ENCODE measurements around the gene GAS6. TPM values are rescaled to one million over a fixed set of nuclear protein-coding genes. Genes with fewer than 3 reads are reported as not detected.

The GAS6 gene
- total and polyA plus RNA-seq, 11 donors = 96.7 to 438 (median 183) TPM

DNA sequence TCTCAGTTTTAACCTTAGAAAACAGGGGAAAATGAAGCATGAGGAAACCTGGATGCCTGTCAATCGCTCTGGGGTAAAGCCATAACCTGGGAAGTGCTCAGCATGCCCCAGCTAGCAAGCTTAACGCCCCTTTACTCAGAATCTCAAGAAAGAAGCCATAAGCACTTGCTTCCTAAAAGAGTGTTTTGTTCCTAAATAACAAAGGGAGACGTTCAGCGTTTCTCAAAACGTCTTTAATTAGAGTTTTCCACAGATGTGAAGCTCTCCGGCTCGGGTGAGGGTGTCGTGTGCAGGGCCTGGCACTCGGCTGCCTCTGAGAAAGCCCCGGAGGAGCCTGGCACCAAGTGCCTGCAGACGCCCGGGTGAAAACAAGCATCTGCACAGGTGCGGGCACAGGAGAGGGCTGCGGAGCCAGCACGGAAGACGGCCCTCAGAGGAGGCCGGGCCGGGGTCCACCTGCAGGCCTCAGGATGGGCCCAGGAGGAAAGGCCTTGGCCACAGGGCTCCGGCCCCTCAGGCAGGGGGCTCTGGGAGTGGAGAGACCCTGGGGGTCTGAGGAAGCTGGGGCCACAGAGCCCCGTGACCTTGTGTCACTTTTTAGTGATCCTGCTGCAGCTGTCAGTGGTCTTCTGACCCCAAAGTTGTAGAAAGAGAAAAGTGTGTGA, 6.2 kb downstream of the GAS6 start:
- H3K4me1 ChIP-seq = peaks cover 18 to 95% (median 82%) of the 10 kb centered on the region in 12 donors
- H3K27ac ChIP-seq = no peak overlapping the region
- ATAC-seq = no peak
- peaks cover 0 to 12% (median 0%) of the 10 kb centered on the region in 9 donors for H3K36me3 ChIP-seq
- WGBS, 4 donors = 61 to 77% (median 75%) methylated on average over 19 to 20 of the region's 20 CpGs
- H3K9me3 ChIP-seq = no peaks in the 10 kb centered on the region
- H3K4me3 ChIP-seq = no peak overlapping the region
- no peak for TF ChIP-seq POLR2A (IDR thresholded peaks at IDR 0.05)
- TF ChIP-seq, protein P1, sequence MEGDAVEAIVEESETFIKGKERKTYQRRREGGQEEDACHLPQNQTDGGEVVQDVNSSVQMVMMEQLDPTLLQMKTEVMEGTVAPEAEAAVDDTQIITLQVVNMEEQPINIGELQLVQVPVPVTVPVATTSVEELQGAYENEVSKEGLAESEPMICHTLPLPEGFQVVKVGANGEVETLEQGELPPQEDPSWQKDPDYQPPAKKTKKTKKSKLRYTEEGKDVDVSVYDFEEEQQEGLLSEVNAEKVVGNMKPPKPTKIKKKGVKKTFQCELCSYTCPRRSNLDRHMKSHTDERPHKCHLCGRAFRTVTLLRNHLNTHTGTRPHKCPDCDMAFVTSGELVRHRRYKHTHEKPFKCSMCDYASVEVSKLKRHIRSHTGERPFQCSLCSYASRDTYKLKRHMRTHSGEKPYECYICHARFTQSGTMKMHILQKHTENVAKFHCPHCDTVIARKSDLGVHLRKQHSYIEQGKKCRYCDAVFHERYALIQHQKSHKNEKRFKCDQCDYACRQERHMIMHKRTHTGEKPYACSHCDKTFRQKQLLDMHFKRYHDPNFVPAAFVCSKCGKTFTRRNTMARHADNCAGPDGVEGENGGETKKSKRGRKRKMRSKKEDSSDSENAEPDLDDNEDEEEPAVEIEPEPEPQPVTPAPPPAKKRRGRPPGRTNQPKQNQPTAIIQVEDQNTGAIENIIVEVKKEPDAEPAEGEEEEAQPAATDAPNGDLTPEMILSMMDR (IDR thresholded peaks at IDR 0.05) = no peak
- no peak for DNase-seq
- intact Hi-C loops (cut with DNase I) = no loop called here
- H3K27me3 ChIP-seq = no peaks in the 10 kb centered on the region

GRCh38 chr13:113856716-113857065, 7.2 kb downstream of the GAS6 start:
- H3K27ac ChIP-seq = peak overlapping the region in 3 of 12 donors; percentile 9 to 67 (median 16)
- intact Hi-C loops (cut with DNase I) = no loop called here
- DNase-seq = peak in 3 of 5 donors; percentile 39 to 70 (median 69)

DNA sequence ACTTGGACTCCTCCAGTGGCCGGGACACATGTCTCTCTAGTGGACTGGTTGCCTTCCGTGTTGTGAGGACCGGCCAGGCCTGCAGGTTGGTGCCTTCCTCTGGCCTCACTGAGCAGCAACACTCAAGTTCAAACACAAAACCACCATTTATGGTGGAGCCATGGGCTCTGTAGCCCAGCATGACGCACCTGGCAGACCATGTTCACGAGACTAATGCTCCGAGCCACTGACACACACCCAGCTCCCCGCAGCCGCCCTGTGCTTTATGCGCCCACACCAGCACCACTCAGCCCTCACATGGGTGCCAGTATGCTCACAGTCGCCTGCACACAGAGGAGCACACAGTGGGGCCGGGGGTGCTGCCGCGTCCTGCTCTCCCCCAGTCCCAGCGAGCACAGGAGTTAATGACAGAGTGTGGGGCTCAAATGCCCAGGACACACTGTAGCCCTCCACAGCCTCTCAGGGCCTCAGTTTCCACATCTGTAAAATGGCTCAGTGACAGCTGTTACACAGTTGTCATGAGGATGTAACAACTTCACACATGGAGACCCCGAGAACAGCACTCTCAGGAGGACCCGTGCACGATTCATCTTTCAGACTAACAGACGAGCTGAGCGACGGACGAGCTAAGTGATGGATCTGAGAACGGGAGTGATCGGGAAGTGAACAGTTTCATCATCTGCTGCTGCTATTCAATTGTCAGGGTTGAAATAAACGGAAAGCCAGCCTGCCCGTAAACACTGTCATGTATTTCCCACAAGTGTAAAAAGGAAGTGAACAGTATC, 7.8 kb downstream of the GAS6 start:
- TF ChIP-seq, protein P1 (IDR thresholded peaks at IDR 0.05) = no peak
- TF ChIP-seq POLR2A (IDR thresholded peaks at IDR 0.05) = no peak
- ATAC-seq (no peak), DNase-seq (peak in 1 of 5 donors; percentile 63)
- Histone ChIP-seq H3K27me3 (no peaks in the 10 kb centered on the region), H3K4me1 (peaks cover 19 to 87% (median 72%) of the 10 kb centered on the region in 12 donors), H3K9me3 (no peaks in the 10 kb centered on the region), H3K36me3 (peaks cover 0 to 14% (median 0%) of the 10 kb centered on the region in 9 donors), H3K4me3 (no peak overlapping the region), H3K27ac (peak overlapping the region in 9 of 12 donors; percentile 8 to 78 (median 43))
- intact Hi-C loops (cut with DNase I) = loop anchor here in 1 of 10 donors (1.0 kb wide), 1 partner anchor 7 kb away; no protein-coding TSS in a partner anchor
- WGBS, 4 donors = 86 to 87% (median 87%) methylated on average over 23 to 25 of the region's 25 CpGs

More at GRCh38 chr13:113856716-113857065, 7.2 kb downstream of the GAS6 start:
- 29 to 42% (median 36%) methylated on average over 9 of the region's 9 CpGs for WGBS, 4 donors
- peaks cover 0 to 12% (median 0%) of the 10 kb centered on the region in 9 donors for H3K36me3 ChIP-seq
- H3K4me1 ChIP-seq = peaks cover 19 to 93% (median 78%) of the 10 kb centered on the region in 12 donors
- no peaks in the 10 kb centered on the region for H3K9me3 ChIP-seq
- no peak overlapping the region for H3K4me3 ChIP-seq
- peak in 1 of 4 donors; percentile 11 for ATAC-seq
- H3K27me3 ChIP-seq = no peaks in the 10 kb centered on the region
- TF ChIP-seq POLR2A (IDR thresholded peaks at IDR 0.05) = no peak
- TF ChIP-seq, protein P1 (IDR thresholded peaks at IDR 0.05) = no peak
